WI38 (cell line): ENCODE data around the gene HOXC12.

Experiments used
- H3K4me3 ChIP-seq: 2 replicates; pipeline ENCODE4 v1.5.1; 2011; ENCODE audit warnings: low read depth, mild to moderate bottlenecking, control low read depth, low read length
- TF ChIP-seq, protein P1 (sequence below): IDR thresholded peaks from 2 replicates; pipeline ENCODE4 v1.5.1; 2012; ENCODE audit warnings: low read depth, mild to moderate bottlenecking, control low read depth, low read length

Gene HOXC12

DNA sequence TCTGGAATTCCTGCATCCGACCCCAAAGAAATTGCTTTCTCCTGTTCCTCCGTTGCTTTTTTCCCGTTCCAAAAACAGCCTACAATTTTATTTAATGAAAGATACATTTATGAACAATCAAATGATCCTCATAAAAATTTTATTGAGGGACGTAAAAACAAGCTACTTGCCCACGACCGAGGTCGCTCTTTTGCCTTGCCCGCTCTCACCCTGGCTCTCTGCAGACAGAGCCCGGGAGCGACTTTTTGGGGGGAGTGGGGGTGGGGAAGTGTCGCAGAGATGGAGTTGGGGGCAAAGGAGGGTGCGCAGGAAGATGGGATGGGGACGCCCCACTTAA lies 44.2 kb downstream of the HOXC12 start:
- TF ChIP-seq, protein P1, sequence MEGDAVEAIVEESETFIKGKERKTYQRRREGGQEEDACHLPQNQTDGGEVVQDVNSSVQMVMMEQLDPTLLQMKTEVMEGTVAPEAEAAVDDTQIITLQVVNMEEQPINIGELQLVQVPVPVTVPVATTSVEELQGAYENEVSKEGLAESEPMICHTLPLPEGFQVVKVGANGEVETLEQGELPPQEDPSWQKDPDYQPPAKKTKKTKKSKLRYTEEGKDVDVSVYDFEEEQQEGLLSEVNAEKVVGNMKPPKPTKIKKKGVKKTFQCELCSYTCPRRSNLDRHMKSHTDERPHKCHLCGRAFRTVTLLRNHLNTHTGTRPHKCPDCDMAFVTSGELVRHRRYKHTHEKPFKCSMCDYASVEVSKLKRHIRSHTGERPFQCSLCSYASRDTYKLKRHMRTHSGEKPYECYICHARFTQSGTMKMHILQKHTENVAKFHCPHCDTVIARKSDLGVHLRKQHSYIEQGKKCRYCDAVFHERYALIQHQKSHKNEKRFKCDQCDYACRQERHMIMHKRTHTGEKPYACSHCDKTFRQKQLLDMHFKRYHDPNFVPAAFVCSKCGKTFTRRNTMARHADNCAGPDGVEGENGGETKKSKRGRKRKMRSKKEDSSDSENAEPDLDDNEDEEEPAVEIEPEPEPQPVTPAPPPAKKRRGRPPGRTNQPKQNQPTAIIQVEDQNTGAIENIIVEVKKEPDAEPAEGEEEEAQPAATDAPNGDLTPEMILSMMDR, result no peak
- no peak overlapping the region for H3K4me3 ChIP-seq

DNA sequence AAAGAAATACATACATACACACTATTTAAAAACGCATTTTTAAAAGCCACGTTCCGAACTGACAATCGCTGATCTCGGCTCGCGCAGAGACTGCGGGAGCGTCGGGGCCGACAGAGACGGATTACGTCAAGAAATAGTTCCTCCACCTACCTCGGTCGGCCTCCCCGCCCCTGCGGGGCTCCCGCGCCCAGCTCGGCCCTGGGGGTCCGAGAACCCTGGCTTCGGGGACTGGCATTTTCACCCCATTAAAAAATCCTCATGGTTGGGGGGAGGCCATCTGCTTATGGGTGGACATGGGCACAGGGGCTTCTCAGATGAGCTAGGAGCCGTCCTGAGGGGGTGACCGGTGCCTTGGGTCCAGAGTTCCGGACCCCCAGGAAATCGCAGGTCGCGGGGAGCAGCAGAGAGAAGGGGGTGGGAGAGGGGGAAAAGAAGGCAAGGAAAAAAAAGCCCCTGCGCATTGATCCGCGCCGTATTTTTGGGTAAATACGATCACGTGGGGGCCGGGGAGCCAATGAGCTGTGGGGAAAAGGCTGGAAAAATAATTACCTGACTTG lies 44.9 kb downstream of the HOXC12 start:
- TF ChIP-seq, protein P1, result no peak
- H3K4me3 ChIP-seq, result no peak overlapping the region

DNA sequence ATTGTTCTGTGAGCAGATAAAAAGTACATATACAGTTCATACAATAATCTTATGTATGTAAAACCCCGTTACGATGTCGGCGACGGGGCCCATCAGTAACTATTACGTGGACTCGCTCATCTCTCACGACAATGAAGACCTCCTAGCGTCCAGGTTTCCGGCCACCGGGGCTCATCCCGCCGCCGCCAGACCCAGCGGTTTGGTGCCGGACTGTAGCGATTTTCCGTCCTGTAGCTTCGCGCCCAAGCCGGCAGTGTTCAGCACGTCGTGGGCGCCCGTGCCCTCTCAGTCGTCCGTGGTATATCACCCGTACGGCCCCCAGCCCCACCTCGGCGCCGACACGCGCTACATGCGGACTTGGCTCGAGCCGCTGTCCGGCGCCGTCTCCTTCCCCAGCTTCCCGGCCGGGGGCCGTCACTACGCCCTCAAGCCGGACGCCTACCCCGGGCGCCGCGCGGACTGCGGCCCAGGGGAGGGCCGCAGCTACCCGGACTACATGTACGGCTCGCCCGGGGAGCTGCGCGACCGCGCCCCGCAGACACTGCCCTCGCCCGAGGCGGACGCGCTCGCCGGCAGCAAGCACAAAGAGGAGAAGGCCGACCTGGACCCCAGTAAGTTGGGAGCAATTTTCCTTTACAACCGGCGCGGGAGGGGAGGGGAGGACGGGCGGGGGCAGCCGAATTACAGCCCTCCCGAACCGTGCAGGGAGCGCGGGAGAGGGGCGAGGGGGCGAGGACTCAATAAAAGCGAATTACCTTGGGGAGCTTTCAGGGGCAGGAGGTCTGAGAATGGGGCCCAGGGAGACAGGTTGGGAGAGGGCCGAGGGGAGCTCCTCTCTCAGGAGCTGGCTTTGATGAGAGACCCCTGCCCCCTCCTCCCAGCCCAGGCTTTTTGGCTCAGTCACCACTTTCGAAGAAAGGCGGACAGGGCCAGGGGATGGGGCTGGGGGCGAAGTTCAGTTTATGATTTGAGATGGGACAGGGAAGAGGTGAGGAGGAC lies 45.7 kb downstream of the HOXC12 start, which contains the start of gene HOXC9:
Gene HOXC9, plus strand, starts transcription at position 46 of the 999 bp plus-strand sequence. Its CDS starts 28 bp downstream, at position 74.
- H3K4me3 ChIP-seq, result no peak within 1 kb of the TSS
- TF ChIP-seq, protein P1, result no peak

DNA sequence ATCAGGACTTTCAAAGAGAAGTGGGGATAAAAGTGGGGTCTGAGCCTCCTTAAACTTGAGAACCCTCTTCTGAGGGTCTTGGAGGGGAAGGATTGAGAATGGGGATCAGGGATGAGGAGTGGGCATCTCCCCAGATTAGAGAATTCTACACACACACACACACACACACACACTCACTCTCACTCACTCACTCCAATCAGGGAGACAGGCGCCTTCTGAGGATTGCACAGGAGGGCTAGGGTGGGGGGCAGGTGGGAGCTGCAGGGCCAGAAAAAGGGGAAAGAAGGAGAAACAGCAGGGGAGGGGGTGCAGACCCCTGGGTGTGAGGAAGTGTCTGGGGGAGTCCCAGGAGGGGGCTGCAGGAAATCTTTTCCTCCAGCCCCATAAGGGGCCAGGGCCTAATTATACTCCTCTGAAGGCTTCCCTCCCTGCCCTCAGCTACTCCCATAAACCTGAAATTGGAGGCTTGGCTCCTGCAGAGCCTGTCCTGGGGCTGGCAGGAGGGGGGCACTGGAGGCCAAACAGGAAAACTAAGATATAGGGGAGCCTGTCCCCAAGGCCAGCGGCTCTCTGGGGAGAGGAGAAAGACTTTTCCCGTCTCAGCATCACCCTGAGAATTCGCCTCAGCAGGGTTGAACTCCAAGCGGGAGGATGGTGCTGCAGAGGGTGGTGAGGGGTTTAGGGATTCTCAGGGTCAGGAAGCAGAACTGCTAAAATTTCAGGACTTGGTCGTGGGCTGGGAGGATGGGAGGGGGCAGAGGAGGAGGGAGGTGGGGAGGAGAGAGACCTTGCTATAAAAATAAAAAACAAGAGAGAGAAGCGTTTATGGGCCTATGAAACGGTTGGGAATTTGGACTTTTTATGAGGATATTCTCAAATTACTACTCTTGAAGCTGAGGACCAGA lies 46.8 kb downstream of the HOXC12 start:
- H3K4me3 ChIP-seq, result no peak overlapping the region
- TF ChIP-seq, protein P1, result no peak

DNA sequence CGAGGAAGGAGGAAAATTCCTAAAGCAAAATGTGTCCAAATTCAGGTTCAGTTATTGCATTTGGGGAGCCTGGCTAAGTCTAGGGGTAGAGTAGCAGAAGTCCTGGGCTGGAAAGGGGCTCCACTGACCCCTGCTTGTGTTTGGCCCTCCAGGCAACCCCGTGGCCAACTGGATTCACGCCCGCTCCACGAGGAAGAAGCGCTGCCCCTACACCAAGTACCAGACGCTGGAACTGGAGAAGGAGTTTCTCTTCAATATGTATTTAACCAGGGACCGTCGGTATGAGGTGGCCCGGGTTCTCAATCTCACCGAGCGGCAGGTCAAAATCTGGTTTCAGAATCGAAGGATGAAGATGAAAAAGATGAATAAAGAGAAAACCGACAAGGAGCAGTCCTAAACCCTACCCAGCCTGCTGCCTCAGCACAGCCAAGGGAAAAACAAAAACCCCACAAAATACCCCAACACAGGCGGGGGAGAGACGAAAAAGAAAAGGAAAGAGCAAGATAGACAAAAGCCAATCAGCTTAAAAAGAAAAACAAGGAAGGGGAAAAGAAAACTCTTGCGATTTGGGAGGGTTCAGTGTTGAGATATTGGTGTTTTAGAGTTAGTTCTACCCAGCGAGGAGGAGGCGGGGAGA lies 47.7 kb downstream of the HOXC12 start:
- TF ChIP-seq, protein P1, result no peak
- no peak overlapping the region for H3K4me3 ChIP-seq

DNA sequence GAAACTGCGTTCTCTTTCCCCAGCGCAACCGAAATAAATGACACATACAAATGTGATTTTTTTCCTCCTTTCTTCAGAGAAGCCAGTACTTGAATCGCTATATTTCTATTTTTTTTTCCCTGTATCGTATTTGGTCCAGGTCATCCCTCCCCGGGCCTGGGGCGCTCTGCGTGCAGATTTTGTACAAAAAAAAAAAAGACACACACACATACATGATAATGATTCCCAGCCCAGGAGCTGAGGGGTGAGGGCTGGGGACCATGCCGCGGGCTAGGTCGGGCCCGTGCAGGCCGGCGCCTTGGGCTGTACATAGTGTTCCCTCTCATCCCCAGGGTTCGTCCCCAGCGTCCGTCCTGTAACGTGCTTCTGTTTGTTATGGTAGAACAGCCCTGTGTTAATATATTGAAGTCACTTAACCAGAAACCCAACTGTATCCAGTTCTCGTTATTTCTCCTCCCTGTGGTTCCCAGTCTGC lies 48.2 kb downstream of the HOXC12 start:
- no peak overlapping the region for H3K4me3 ChIP-seq
- TF ChIP-seq, protein P1, result no peak
